OCI-LY1 (cell line): ENCODE data around the gene PLEKHH1.
"Not testable (repeated sequence)": the region's sequence is repeated elsewhere in the genome, so short reads cannot be mapped to it uniquely, and the experiment has no call there.

Experiments
- H2AFZ ChIP-seq: fragments of 200-600 bp; sonication (generic), shearing (Covaris generic); 2 replicates; pipeline ENCODE4 v1.6.0; 2014; ENCODE audit warnings: antibody characterized with exemption, mild to moderate bottlenecking, low read length
- H3F3A ChIP-seq: fragments of 200-600 bp; sonication (generic), shearing (Covaris generic); 2 replicates; pipeline ENCODE4 v1.6.0; 2014; ENCODE audit warnings: mild to moderate bottlenecking, antibody characterized with exemption, low read length, moderate library complexity; ENCODE audit not compliant: insufficient read depth
- H3K27ac ChIP-seq: fragments of 200-600 bp; sonication (generic); 2 replicates; pipeline ENCODE4 v1.5.1; 2014; ENCODE audit warnings: low read length, mixed run types, mild to moderate bottlenecking, low read depth; ENCODE audit not compliant: poor library complexity, severe bottlenecking
- H3K27me3 ChIP-seq: fragments of 200-600 bp; sonication (generic); 2 replicates; pipeline ENCODE4 v1.6.0; 2014; ENCODE audit warnings: antibody characterized with exemption, mild to moderate bottlenecking, low read length, moderate library complexity; ENCODE audit not compliant: insufficient read depth
- H3K36me3 ChIP-seq: fragments of 200-600 bp; sonication (generic); 2 replicates; pipeline ENCODE4 v1.6.1; 2014; ENCODE audit warnings: mild to moderate bottlenecking, antibody characterized with exemption, low read length, moderate library complexity, mixed read lengths; ENCODE audit not compliant: insufficient read depth
- H3K4me1 ChIP-seq: fragments of 200-600 bp; sonication (generic); 2 replicates; pipeline ENCODE4 v1.5.1; 2014; ENCODE audit warnings: mild to moderate bottlenecking, low read length, moderate library complexity; ENCODE audit not compliant: insufficient read depth, severe bottlenecking
- H3K4me2 ChIP-seq: fragments of 200-600 bp; sonication (generic), shearing (Covaris generic); 2 replicates; pipeline ENCODE4 v1.6.1; 2014; ENCODE audit warnings: low read length
- H3K4me3 ChIP-seq: fragments of 200-600 bp; sonication (generic); 2 replicates; pipeline ENCODE4 v1.5.1; 2014; ENCODE audit warnings: low read length, low read depth, mild to moderate bottlenecking, mixed read lengths; ENCODE audit not compliant: poor library complexity, severe bottlenecking
- H3K79me2 ChIP-seq: fragments of 200-600 bp; shearing (Covaris generic); 2 replicates; pipeline ENCODE4 v1.6.1; 2016; ENCODE audit warnings: mixed run types, low read length, mixed read lengths; ENCODE audit not compliant: insufficient read depth
- H3K9ac ChIP-seq: fragments of 200-600 bp; sonication (generic), shearing (Covaris generic); 2 replicates; pipeline ENCODE4 v1.6.1; 2014; ENCODE audit warnings: mild to moderate bottlenecking, low read length, mixed read lengths
- H3K9me2 ChIP-seq: fragments of 200-600 bp; sonication (generic), shearing (Covaris generic); 2 replicates; pipeline ENCODE4 v1.6.1; 2014; ENCODE audit warnings: low read depth, mild to moderate bottlenecking, low read length, mixed read lengths
- H3K9me3 ChIP-seq: fragments of 200-600 bp; shearing (Covaris generic); 2 replicates; pipeline ENCODE4 v1.6.1; 2014; ENCODE audit warnings: low read length, mixed read lengths
- H4K20me1 ChIP-seq: fragments of 200-600 bp; sonication (generic), shearing (Covaris generic); 2 replicates; pipeline ENCODE4 v1.6.0; 2016; ENCODE audit warnings: mild to moderate bottlenecking, low read length; ENCODE audit not compliant: insufficient read depth
- CTCF ChIP-seq: fragments of 200-600 bp; sonication (generic), shearing (Covaris generic); IDR thresholded peaks from 2 replicates; pipeline ENCODE4 v1.5.1; 2017; ENCODE audit warnings: mild to moderate bottlenecking, antibody characterized with exemption, low read length, moderate library complexity, mixed read lengths
- EZH2 ChIP-seq: fragments of 200-600 bp; sonication (generic), shearing (Covaris generic); IDR thresholded peaks from 2 replicates; pipeline ENCODE4 v1.8.0; 2017; ENCODE audit warnings: borderline replicate concordance, mixed run types, mild to moderate bottlenecking, antibody characterized with exemption, low read length, moderate library complexity, mixed read lengths

The PLEKHH1 gene

GRCh38 chr14:67620217-67620785, 87.2 kb downstream of the PLEKHH1 start:
- Histone ChIP-seq H3K36me3 (no peaks in the 10 kb centered on the region; the same call in 1 of the 2 replicates), H3K27me3 (no peaks in the 10 kb centered on the region), H3K4me2 (peak overlapping the region; percentile 85), H3K4me1 (peaks cover 26% of the 10 kb centered on the region), H2AFZ (0 out of 2 replicates have a peak overlapping the region, but pooled peaks have one; percentile 80), H3K9me3 (peaks cover 4% of the 10 kb centered on the region; the same call in 1 of the 2 replicates), H3K9ac (peak overlapping the region; percentile 58), H3K9me2 (no peaks in the 10 kb centered on the region), H4K20me1 (no peaks in the 10 kb centered on the region), H3K79me2 (no peaks in the 10 kb centered on the region), H3F3A (no peaks in the 10 kb centered on the region), H3K27ac (no peak overlapping the region), H3K4me3 (peak overlapping the region; percentile 71)
- TF ChIP-seq EZH2 (no peak), CTCF (no peak)

GRCh38 chr14:67622675-67623074, 89.6 kb downstream of the PLEKHH1 start:
- Histone ChIP-seq H3F3A (no peaks in the 10 kb centered on the region), H3K9me3 (peaks cover 4% of the 10 kb centered on the region; the same call in 1 of the 2 replicates), H3K27me3 (no peaks in the 10 kb centered on the region), H4K20me1 (no peaks in the 10 kb centered on the region), H3K9ac (no peak overlapping the region), H3K36me3 (no peaks in the 10 kb centered on the region; the same call in 1 of the 2 replicates), H2AFZ (no peak overlapping the region), H3K79me2 (no peaks in the 10 kb centered on the region), H3K4me3 (no peak overlapping the region), H3K4me2 (no peak overlapping the region), H3K9me2 (no peaks in the 10 kb centered on the region), H3K4me1 (peaks cover 26% of the 10 kb centered on the region), H3K27ac (no peak overlapping the region)
- TF ChIP-seq EZH2, result no peak
- TF ChIP-seq CTCF, result no peak

GRCh38 chr14:67623114-67623513, 90.0 kb downstream of the PLEKHH1 start:
- H3K27ac ChIP-seq, result no peak overlapping the region
- H3K9me3 ChIP-seq, result peaks cover 4% of the 10 kb centered on the region; the same call in 1 of the 2 replicates
- no peak overlapping the region for H3K4me3 ChIP-seq
- no peak overlapping the region for H3K9ac ChIP-seq
- no peaks in the 10 kb centered on the region for H3K27me3 ChIP-seq
- peaks cover 26% of the 10 kb centered on the region for H3K4me1 ChIP-seq
- H4K20me1 ChIP-seq, result no peaks in the 10 kb centered on the region
- no peaks in the 10 kb centered on the region for H3K9me2 ChIP-seq
- no peaks in the 10 kb centered on the region for H3F3A ChIP-seq
- no peak overlapping the region for H2AFZ ChIP-seq
- no peaks in the 10 kb centered on the region for H3K79me2 ChIP-seq
- H3K4me2 ChIP-seq, result no peak overlapping the region
- no peak for TF ChIP-seq EZH2
- TF ChIP-seq CTCF, result no peak
- H3K36me3 ChIP-seq, result no peaks in the 10 kb centered on the region; the same call in 1 of the 2 replicates

- H3K4me1 ChIP-seq, H3K9me2 ChIP-seq, H2AFZ ChIP-seq, H3K9ac ChIP-seq, H3K27ac ChIP-seq, H3K4me2 ChIP-seq, H3K79me2 ChIP-seq, H3K36me3 ChIP-seq, H3K4me3 ChIP-seq, H4K20me1 ChIP-seq, H3K9me3 ChIP-seq, H3F3A ChIP-seq, H3K27me3 ChIP-seq: not testable (repeated sequence)
These were observed 93.0 kb downstream of the PLEKHH1 start for GRCh38 chr14:67626131-67626530.
